Activated CD4-positive, alpha-beta T cell treated with anti-CD3 and anti-CD28 coated beads, Interleukin-2, amount 10 ng/mL, durations not matched to agents 24 days and 14 days (primary cell): ENCODE measurements around the gene GEMIN7. TPM values are rescaled to one million over a fixed set of nuclear protein-coding genes. Genes with fewer than 3 reads are reported as not detected.
A peak's percentile ranks its signal among the peaks of the same experiment; 100 is the strongest.

ENCODE experiments used
- DNase-seq: peaks from one replicate; pipeline ENCODE4 v3.0.0; 2022
- H3K27ac Mint-ChIP-seq: one replicate; pipeline ENCODE4 v1.8.0; 2022; ENCODE audit warnings: mild to moderate bottlenecking, mixed read lengths
- H3K27me3 Mint-ChIP-seq: one replicate; pipeline ENCODE4 v1.8.0; 2022; ENCODE audit warnings: mixed read lengths
- H3K36me3 Mint-ChIP-seq: one replicate; pipeline ENCODE4 v1.8.0; 2022; ENCODE audit warnings: low read depth, mild to moderate bottlenecking, mixed read lengths
- H3K4me1 Mint-ChIP-seq: one replicate; pipeline ENCODE4 v1.8.0; 2021; ENCODE audit warnings: mixed read lengths
- H3K4me3 Mint-ChIP-seq: one replicate; pipeline ENCODE4 v1.8.0; 2022; ENCODE audit warnings: mild to moderate bottlenecking, moderate library complexity, mixed read lengths
- H3K9me3 Mint-ChIP-seq: one replicate; pipeline ENCODE4 v1.8.0; 2021; ENCODE audit warnings: mixed read lengths
- intact Hi-C: fragments of 100-400 bp; cut with micrococcal nuclease; formaldehyde crosslinking; loops from one replicate; pipeline ENCODE4 v1.15.1; 2023
- total RNA-seq: library from RNA; stranded (reverse); gene quantifications from 2 replicates; pipeline ENCODE4 v1.2.3, GENCODE V29; 2022

Gene GEMIN7
- total RNA-seq, 1 donor from 2014 or later, result 51.5 TPM

GRCh38 chr19:45125360-45125759 lies 46.3 kb downstream of the GEMIN7 start:
- H3K9me3 Mint-ChIP-seq, result no peaks in the 10 kb centered on the region
- intact Hi-C loops, result no loop called here
- no peaks in the 10 kb centered on the region for H3K36me3 Mint-ChIP-seq
- no peak for DNase-seq
- H3K27ac Mint-ChIP-seq, result no peak overlapping the region
- no peak overlapping the region for H3K4me3 Mint-ChIP-seq
- H3K4me1 Mint-ChIP-seq, result peaks cover 23% of the 10 kb centered on the region
- no peaks in the 10 kb centered on the region for H3K27me3 Mint-ChIP-seq

- no peak overlapping the region for H3K27ac Mint-ChIP-seq
- H3K27me3 Mint-ChIP-seq, result no peaks in the 10 kb centered on the region
- intact Hi-C loops, result loop anchor here (2.0 kb wide), 1 partner anchor 33 kb away; the partner anchor contains the start of gene PPP1R37
- H3K4me1 Mint-ChIP-seq, result peaks cover 20% of the 10 kb centered on the region
- no peaks in the 10 kb centered on the region for H3K9me3 Mint-ChIP-seq
- peak; percentile 91 for DNase-seq
- no peak overlapping the region for H3K4me3 Mint-ChIP-seq
- no peaks in the 10 kb centered on the region for H3K36me3 Mint-ChIP-seq
Observed at GRCh38 chr19:45125975-45126493, 47.0 kb downstream of the GEMIN7 start.

DNA sequence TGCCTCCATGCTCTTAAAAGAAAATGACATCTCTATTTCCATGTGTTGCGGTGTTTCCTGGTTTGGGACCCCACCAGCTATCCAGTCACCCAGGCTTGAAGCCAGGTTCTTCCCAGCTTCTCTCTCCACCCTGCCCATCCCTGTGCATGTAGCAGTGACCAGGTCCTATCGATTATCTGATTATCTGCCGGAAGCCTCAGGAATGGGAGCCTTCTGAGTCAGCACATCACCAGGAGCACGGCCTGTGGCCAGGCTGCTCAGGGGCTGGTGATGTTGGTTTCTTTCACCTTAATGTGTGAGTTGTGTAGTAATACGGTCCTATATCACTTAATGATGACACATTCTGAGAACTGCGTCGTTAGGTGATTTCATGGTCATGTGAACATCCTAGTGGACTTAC lies 47.6 kb downstream of the GEMIN7 start:
- no peaks in the 10 kb centered on the region for H3K27me3 Mint-ChIP-seq
- H3K4me3 Mint-ChIP-seq, result no peak overlapping the region
- H3K9me3 Mint-ChIP-seq, result no peaks in the 10 kb centered on the region
- no peak overlapping the region for H3K27ac Mint-ChIP-seq
- H3K36me3 Mint-ChIP-seq, result no peaks in the 10 kb centered on the region
- intact Hi-C loops, result loop anchor here (2.0 kb wide), 1 partner anchor 34 kb away; the partner anchor contains the start of gene PPP1R37
- peaks cover 14% of the 10 kb centered on the region for H3K4me1 Mint-ChIP-seq
- no peak for DNase-seq

DNA sequence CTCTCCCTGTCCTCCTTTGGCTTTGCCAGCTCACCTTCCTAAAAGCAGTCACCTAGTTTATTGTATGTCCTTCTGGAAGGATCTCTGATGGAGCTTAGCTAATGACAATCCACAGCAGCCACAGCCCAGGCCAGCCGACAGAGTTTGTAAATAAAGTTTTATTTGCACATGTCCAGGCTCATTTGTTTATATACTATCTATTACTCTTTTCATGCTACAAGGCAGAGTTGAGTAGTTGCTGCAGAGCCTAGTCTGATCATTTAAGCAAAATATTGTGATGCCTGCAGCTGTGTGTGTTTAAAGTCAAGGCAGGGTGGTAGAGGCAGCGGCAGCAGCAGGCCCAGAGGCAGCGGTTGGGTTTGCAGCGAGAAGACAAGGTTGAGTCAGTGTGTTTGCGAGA lies 49.1 kb downstream of the GEMIN7 start:
- H3K36me3 Mint-ChIP-seq, result no peaks in the 10 kb centered on the region
- intact Hi-C loops, result no loop called here
- DNase-seq, result no peak
- H3K27me3 Mint-ChIP-seq, result no peaks in the 10 kb centered on the region
- no peaks in the 10 kb centered on the region for H3K9me3 Mint-ChIP-seq
- H3K4me1 Mint-ChIP-seq, result peaks cover 5% of the 10 kb centered on the region
- H3K4me3 Mint-ChIP-seq, result no peak overlapping the region
- no peak overlapping the region for H3K27ac Mint-ChIP-seq

- Mint-ChIP-seq H3K4me1 (peaks cover 5% of the 10 kb centered on the region), H3K27me3 (no peaks in the 10 kb centered on the region), H3K36me3 (no peaks in the 10 kb centered on the region), H3K9me3 (no peaks in the 10 kb centered on the region), H3K27ac (no peak overlapping the region), H3K4me3 (no peak overlapping the region)
- DNase-seq, result no peak
- intact Hi-C loops, result no loop called here
Observed at GRCh38 chr19:45128806-45129205, 49.7 kb downstream of the GEMIN7 start.

- Mint-ChIP-seq H3K9me3 (no peaks in the 10 kb centered on the region), H3K27me3 (no peaks in the 10 kb centered on the region), H3K4me1 (peaks cover 5% of the 10 kb centered on the region), H3K4me3 (no peak overlapping the region), H3K27ac (no peak overlapping the region), H3K36me3 (no peaks in the 10 kb centered on the region)
- intact Hi-C loops, result no loop called here
- DNase-seq, result no peak
Observed at GRCh38 chr19:45130236-45130635, 51.2 kb downstream of the GEMIN7 start.

DNA sequence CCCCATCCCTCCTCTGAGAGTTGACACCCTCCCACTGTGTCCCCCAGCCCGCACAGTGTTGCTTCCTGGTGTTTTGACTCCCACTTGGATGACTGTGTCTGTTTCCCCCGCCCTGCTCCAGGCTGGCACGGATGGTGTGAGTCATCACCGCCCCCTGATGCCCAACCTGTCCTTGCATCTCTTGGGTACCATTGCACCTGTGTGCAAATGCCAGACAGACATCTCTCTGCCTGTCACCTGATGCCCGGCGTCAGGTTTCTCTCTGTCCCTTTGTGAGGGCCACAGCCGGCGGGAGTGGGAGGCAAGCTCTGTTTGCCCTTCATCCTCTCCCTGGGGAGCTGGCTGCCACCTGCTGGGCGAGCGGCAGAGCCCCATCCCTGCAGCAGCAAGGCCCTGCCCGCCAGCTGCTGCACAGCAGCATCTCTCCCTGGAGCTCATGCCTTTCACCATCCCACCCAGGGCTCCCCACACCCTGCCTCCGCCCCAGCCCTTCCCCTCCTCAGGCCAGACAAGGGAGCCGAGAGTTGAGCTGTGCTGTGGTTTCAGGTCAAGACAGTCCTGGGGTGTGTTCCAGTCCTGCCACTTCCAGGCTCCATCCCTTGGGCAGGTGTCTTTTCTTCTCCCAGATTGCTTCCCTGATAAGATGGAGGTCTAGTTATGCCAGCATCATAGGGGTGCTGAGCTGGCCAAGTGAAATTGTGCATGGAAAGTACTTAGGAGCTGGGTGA lies 52.0 kb downstream of the GEMIN7 start:
- intact Hi-C loops, result no loop called here
- peaks cover 5% of the 10 kb centered on the region for H3K4me1 Mint-ChIP-seq
- H3K27me3 Mint-ChIP-seq, result no peaks in the 10 kb centered on the region
- H3K27ac Mint-ChIP-seq, result no peak overlapping the region
- DNase-seq, result no peak
- H3K9me3 Mint-ChIP-seq, result no peaks in the 10 kb centered on the region
- H3K4me3 Mint-ChIP-seq, result no peak overlapping the region
- no peaks in the 10 kb centered on the region for H3K36me3 Mint-ChIP-seq

GRCh38 chr19:45133661-45134060 lies 54.6 kb downstream of the GEMIN7 start:
- intact Hi-C loops, result no loop called here
- no peaks in the 10 kb centered on the region for H3K27me3 Mint-ChIP-seq
- H3K4me1 Mint-ChIP-seq, result peaks cover 1% of the 10 kb centered on the region
- H3K4me3 Mint-ChIP-seq, result no peak overlapping the region
- H3K9me3 Mint-ChIP-seq, result no peaks in the 10 kb centered on the region
- no peak for DNase-seq
- no peaks in the 10 kb centered on the region for H3K36me3 Mint-ChIP-seq
- H3K27ac Mint-ChIP-seq, result no peak overlapping the region

DNA sequence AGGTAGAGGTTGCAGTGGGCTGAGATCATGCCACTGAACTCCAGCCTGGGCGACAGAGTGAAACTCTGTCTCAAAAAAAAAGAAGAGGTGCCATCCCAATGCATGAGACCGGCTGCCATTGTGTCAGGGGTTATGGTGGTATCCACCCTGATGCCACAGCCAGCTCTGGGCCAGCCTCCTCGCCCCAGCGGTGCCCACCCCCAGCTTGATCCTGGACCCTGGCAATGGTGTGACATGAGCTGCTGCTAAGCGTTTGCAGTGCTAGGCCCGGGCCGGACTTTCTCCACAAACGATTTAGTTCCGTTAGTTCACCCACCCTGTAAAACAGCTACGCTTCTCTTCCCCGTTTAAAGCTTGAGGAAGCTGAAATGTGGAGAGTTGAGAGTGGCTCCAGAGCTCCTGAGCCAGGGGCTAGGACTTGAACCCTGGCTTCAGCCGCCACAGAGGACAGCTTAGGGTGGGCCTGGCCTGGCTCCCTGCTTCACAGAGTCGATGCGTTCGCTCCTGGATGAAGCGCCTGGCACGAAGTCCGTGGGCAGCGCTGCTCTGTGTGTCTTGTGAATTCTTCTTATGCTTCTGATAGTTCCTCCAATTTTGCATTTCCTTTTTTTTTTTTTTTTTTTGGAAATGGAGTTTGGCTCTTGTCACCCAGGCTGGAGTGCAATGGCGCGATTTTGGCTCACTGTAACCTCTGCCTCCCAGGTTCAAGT lies 56.3 kb downstream of the GEMIN7 start:
- Mint-ChIP-seq H3K4me1 (peaks cover 1% of the 10 kb centered on the region), H3K27me3 (no peaks in the 10 kb centered on the region), H3K27ac (no peak overlapping the region), H3K4me3 (no peak overlapping the region), H3K9me3 (no peaks in the 10 kb centered on the region), H3K36me3 (no peaks in the 10 kb centered on the region)
- DNase-seq, result no peak
- intact Hi-C loops, result no loop called here

DNA sequence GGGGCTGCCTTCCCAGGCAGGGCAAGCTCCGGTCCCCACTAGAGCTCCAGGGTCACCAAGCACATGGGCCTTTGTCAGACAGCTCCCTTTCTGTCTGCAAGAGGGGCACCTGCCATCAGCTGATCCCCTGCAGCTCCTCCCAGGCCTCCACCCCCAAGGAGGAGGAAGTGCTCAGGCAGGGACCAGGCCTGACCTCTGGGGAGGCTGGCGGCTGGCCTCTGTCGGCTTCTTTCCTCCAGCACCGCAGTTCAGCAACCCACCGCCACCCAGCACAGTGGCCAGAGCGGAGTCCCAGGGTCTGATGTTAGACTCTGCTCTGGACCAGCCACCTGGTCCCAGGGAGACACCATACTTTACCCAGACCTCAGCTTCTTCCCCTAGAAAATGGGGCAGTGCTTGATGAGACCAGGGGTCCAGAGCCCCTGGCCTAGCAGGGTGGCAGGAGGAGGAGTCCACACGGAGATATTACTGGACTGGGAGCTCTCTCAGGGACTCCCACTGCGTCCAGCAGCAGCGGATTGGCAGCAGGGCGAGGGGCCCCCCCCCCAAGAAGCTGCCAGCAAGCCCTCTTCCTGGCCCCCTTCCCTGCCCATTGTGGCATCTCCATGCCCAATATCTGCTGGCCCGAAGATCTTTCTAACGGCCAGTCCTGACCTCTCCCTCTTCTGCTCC lies 57.6 kb downstream of the GEMIN7 start:
- intact Hi-C loops, result no loop called here
- Mint-ChIP-seq H3K4me1 (peaks cover 1% of the 10 kb centered on the region), H3K27ac (no peak overlapping the region), H3K36me3 (no peaks in the 10 kb centered on the region), H3K27me3 (no peaks in the 10 kb centered on the region), H3K9me3 (no peaks in the 10 kb centered on the region), H3K4me3 (no peak overlapping the region)
- DNase-seq, result no peak

DNA sequence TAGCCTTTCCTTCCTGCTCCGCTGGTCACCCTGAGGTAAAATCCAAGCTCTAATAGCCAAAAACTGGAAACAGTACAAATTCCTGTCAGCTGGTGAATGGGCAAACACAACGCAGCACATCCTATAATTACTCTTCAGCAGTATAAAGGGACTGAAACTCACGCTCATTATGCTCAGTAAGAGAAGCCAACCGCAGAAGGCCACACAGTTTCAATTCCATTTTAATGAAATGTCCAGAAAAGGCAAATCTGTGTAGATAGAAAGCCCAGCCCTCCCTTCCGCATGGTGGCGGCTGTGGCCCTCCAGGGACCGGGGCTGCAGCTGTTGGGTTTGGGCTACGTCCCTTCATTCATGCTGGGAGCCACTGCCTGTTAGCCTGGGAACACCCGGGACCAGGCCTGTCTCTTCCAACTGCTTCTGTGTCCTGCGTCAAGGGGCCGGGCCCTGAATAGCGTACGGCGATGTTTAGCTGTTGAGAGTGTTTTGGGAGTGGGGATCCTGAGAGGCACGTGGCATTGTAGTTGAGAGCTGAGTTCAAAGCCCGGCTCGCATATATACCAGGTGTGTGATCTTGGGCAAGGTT lies 58.2 kb downstream of the GEMIN7 start:
- H3K27ac Mint-ChIP-seq, result no peak overlapping the region
- peaks cover 1% of the 10 kb centered on the region for H3K4me1 Mint-ChIP-seq
- no peak overlapping the region for H3K4me3 Mint-ChIP-seq
- intact Hi-C loops, result no loop called here
- no peak for DNase-seq
- H3K36me3 Mint-ChIP-seq, result no peaks in the 10 kb centered on the region
- H3K9me3 Mint-ChIP-seq, result no peaks in the 10 kb centered on the region
- no peaks in the 10 kb centered on the region for H3K27me3 Mint-ChIP-seq

DNA sequence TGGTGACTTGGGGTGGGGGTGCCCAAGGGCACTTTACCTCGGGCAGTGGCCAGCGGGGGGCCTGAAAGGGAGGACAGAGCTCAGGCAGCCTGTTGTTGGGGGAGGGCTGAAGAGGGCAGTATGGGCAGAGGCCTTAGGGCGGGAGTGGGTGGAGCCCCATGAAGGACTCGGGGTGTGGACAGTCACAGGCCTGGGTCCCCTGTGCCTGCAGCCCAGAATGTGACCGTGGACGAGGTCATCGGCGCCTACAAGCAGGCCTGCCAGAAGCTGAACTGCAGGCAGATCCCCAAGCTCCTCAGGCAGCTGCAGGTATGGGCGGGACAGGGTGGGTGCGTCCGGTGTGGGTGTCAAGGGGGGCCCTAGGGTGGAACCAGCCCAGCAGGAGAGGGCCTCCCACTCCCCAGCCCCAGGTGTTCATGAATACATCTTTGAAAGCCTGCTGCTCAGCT lies 59.3 kb downstream of the GEMIN7 start:
- Mint-ChIP-seq H3K27me3 (no peaks in the 10 kb centered on the region), H3K27ac (no peak overlapping the region), H3K36me3 (peaks cover 3% of the 10 kb centered on the region)

GRCh38 chr19:45139286-45140143 lies 60.5 kb downstream of the GEMIN7 start:
- intact Hi-C loops, result no loop called here
- Mint-ChIP-seq H3K9me3 (no peaks in the 10 kb centered on the region), H3K27me3 (no peaks in the 10 kb centered on the region), H3K4me3 (no peak overlapping the region), H3K36me3 (peaks cover 3% of the 10 kb centered on the region), H3K4me1 (peaks cover 1% of the 10 kb centered on the region), H3K27ac (no peak overlapping the region)
- no peak for DNase-seq

More for the DNA sequence above, 59.3 kb downstream of the GEMIN7 start:
- intact Hi-C loops, result no loop called here
- Mint-ChIP-seq H3K4me3 (no peak overlapping the region), H3K9me3 (no peaks in the 10 kb centered on the region), H3K4me1 (peaks cover 1% of the 10 kb centered on the region)
- no peak for DNase-seq
